DND-41 (cell line): Measurements from ENCODE around the gene ZBED5.

Experiments
- EZH2 ChIP-seq: IDR thresholded peaks from 3 replicates; pipeline ENCODE4 v1.6.1; 2012; ENCODE audit warnings: borderline replicate concordance, low read depth, mild to moderate bottlenecking, moderate library complexity, low read length, inconsistent platforms; ENCODE audit not compliant: severe bottlenecking
- TF ChIP-seq, protein P1 (sequence below): IDR thresholded peaks from 2 replicates; pipeline ENCODE4 v1.5.1; 2012; ENCODE audit warnings: borderline replicate concordance, low read length, moderate library complexity, mild to moderate bottlenecking; ENCODE audit not compliant: poor library complexity, severe bottlenecking; ENCODE audit errors: extremely low read depth

GRCh38 chr11:10897150-10897549, 39.3 kb upstream of the ZBED5 start:
- TF ChIP-seq, protein P1, sequence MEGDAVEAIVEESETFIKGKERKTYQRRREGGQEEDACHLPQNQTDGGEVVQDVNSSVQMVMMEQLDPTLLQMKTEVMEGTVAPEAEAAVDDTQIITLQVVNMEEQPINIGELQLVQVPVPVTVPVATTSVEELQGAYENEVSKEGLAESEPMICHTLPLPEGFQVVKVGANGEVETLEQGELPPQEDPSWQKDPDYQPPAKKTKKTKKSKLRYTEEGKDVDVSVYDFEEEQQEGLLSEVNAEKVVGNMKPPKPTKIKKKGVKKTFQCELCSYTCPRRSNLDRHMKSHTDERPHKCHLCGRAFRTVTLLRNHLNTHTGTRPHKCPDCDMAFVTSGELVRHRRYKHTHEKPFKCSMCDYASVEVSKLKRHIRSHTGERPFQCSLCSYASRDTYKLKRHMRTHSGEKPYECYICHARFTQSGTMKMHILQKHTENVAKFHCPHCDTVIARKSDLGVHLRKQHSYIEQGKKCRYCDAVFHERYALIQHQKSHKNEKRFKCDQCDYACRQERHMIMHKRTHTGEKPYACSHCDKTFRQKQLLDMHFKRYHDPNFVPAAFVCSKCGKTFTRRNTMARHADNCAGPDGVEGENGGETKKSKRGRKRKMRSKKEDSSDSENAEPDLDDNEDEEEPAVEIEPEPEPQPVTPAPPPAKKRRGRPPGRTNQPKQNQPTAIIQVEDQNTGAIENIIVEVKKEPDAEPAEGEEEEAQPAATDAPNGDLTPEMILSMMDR: no peak
- TF ChIP-seq EZH2: no peak
